Panc1 (cell line): ENCODE measurements around the gene SLC25A45. TPM values are rescaled to one million over a fixed set of nuclear protein-coding genes. Genes with fewer than 3 reads are reported as not detected.

ENCODE experiments used
- ATAC-seq: fragments of 200-7000 bp; cut with Tn5 transposase; 2 replicates; pipeline ENCODE4 v1.9.1; 2020; ENCODE audit warnings: mild to moderate bottlenecking, moderate library complexity
- BruUV-seq: library from RNA; stranded (reverse); fragments of 400-500 nt; replicated peaks from 2 replicates; lab custom pipeline; 2021; lab: Mats Ljungman, UMichigan
- CTCF ChIA-PET: fragments of 300-600 bp; sonication (Branson Sonifier 250); formaldehyde crosslinking; loops from one replicate; lab custom pipeline; 2022; ENCODE audit warnings: antibody characterized with exemption; lab: Charles Lee
- POLR2A ChIA-PET: fragments of 300-600 bp; sonication (Branson Sonifier 250); formaldehyde crosslinking; loops from one replicate; lab custom pipeline; 2022; ENCODE audit warnings: antibody characterized with exemption; lab: Charles Lee
- DNase-seq: peaks from one replicate; pipeline ENCODE4 v3.0.0-alpha.2; 2010; ENCODE audit warnings: low read depth, low spot score
- H3K27ac ChIP-seq: 2 replicates; pipeline ENCODE4 v1.5.1; 2011; ENCODE audit warnings: mild to moderate bottlenecking, low read length, inconsistent platforms
- H3K27me3 ChIP-seq: fragments of 200-500 bp; sonication (Bioruptor generic); 2 replicates; pipeline ENCODE4 v1.6.0; 2014; ENCODE audit warnings: low read length, inconsistent platforms; ENCODE audit not compliant: control insufficient read depth, insufficient read depth
- H3K36me3 ChIP-seq: fragments of 200-500 bp; sonication (Bioruptor generic); 2 replicates; pipeline ENCODE4 v1.5.1; 2014; ENCODE audit warnings: inconsistent platforms, mild to moderate bottlenecking, low read length, moderate library complexity; ENCODE audit not compliant: control insufficient read depth, insufficient read depth
- H3K4me1 ChIP-seq: 2 replicates; pipeline ENCODE4 v1.5.1; 2011; ENCODE audit warnings: inconsistent platforms, mild to moderate bottlenecking, low read length, moderate library complexity; ENCODE audit not compliant: control insufficient read depth, insufficient read depth
- H3K4me3 ChIP-seq, 2 experiments: 2 replicates each; pipeline ENCODE4 v1.5.1; 2011 to 2012; ENCODE audit warnings: low read depth in 2 of 2, low read length in 2 of 2, mild to moderate bottlenecking in 2 of 2, inconsistent platforms in 1 of 2, moderate library complexity in 1 of 2
- H3K9me3 ChIP-seq: fragments of 200-500 bp; sonication (Bioruptor generic); 2 replicates; pipeline ENCODE4 v1.5.1; 2014; ENCODE audit warnings: low read depth, mild to moderate bottlenecking, inconsistent platforms, low read length, moderate library complexity; ENCODE audit not compliant: control insufficient read depth, insufficient read depth
- CTCF ChIP-seq: fragments of 450-650 bp; IDR thresholded peaks from 2 replicates; pipeline ENCODE4 v1.5.1; 2017; ENCODE audit warnings: mild to moderate bottlenecking
- POLR2AphosphoS5 ChIP-seq: IDR thresholded peaks from 2 replicates; pipeline ENCODE4 v1.6.1; 2012; ENCODE audit warnings: mild to moderate bottlenecking, low read depth, low read length, moderate library complexity
- SIN3A ChIP-seq: IDR thresholded peaks from 2 replicates; pipeline ENCODE4 v1.6.1; 2012; ENCODE audit warnings: low read depth, mild to moderate bottlenecking, low read length, moderate library complexity, borderline replicate concordance; ENCODE audit not compliant: insufficient read depth
- TCF7L2 ChIP-seq: IDR thresholded peaks from 2 replicates; pipeline ENCODE4 v1.6.1; 2011; ENCODE audit warnings: mild to moderate bottlenecking, low read depth, low read length, inconsistent platforms
- in situ Hi-C: cut with HindIII; loops from 2 replicates; pipeline ENCODE4 v1.10.0; 2016; ENCODE audit warnings: low sequenced_read_pairs, low pct_unique_long_range_greater_than_20kb
- intact Hi-C: fragments of 100-400 bp; cut with micrococcal nuclease; formaldehyde crosslinking; loops from one replicate; pipeline ENCODE4 v1.10.0; 2022; ENCODE audit not compliant: unreplicated experiment
- total RNA-seq: library from RNA; stranded (reverse); gene quantifications from one replicate; pipeline ENCODE4 v1.2.1, GENCODE V29; 2021; ENCODE audit not compliant: unreplicated experiment
- TF ChIP-seq, protein P1 (sequence below), 2 experiments: IDR thresholded peaks; 2 replicates each; pipeline ENCODE4 v1.6.1; 2011 to 2012; ENCODE audit warnings: low read depth in 2 of 2, control low read depth in 1 of 2, low read length in 1 of 2, mild to moderate bottlenecking in 1 of 2, moderate library complexity in 1 of 2; ENCODE audit not compliant: insufficient read depth in 1 of 2

The SLC25A45 gene
- total RNA-seq, 1 experiment from 2014 or later = 9.8 TPM

- Histone ChIP-seq H3K4me1 (peaks cover 7% of the 10 kb centered on the region), H3K36me3 (no peaks in the 10 kb centered on the region), H3K4me3 (no peak overlapping the region), H3K27me3 (no peaks in the 10 kb centered on the region), H3K9me3 (no peaks in the 10 kb centered on the region), H3K27ac (no peak overlapping the region)
- BruUV-seq = no TSS peak
- CTCF ChIA-PET = no interaction called here
- intact Hi-C loops = no loop called here
- no peak for DNase-seq
- in situ Hi-C loops = no loop called here
- no peak for ATAC-seq
- TF ChIP-seq SIN3A (no peak), CTCF (no peak), POLR2AphosphoS5 (no peak), TCF7L2 (no peak)
- TF ChIP-seq, protein P1, sequence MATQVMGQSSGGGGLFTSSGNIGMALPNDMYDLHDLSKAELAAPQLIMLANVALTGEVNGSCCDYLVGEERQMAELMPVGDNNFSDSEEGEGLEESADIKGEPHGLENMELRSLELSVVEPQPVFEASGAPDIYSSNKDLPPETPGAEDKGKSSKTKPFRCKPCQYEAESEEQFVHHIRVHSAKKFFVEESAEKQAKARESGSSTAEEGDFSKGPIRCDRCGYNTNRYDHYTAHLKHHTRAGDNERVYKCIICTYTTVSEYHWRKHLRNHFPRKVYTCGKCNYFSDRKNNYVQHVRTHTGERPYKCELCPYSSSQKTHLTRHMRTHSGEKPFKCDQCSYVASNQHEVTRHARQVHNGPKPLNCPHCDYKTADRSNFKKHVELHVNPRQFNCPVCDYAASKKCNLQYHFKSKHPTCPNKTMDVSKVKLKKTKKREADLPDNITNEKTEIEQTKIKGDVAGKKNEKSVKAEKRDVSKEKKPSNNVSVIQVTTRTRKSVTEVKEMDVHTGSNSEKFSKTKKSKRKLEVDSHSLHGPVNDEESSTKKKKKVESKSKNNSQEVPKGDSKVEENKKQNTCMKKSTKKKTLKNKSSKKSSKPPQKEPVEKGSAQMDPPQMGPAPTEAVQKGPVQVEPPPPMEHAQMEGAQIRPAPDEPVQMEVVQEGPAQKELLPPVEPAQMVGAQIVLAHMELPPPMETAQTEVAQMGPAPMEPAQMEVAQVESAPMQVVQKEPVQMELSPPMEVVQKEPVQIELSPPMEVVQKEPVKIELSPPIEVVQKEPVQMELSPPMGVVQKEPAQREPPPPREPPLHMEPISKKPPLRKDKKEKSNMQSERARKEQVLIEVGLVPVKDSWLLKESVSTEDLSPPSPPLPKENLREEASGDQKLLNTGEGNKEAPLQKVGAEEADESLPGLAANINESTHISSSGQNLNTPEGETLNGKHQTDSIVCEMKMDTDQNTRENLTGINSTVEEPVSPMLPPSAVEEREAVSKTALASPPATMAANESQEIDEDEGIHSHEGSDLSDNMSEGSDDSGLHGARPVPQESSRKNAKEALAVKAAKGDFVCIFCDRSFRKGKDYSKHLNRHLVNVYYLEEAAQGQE (IDR thresholded peaks at IDR 0.05; ENCODE audit: insufficient read depth in 1 of 2, low read depth in 2 of 2, low read length in 1 of 2) = no peak
- POLR2A ChIA-PET = interaction anchor here (0.6 kb wide), 1 partner anchor 131 kb away, joined by 3 read pairs; no protein-coding TSS in a partner anchor
Observed at GRCh38 chr11:65362320-65362931, 20.0 kb downstream of the SLC25A45 start.

GRCh38 chr11:65357856-65358356 lies 24.5 kb downstream of the SLC25A45 start:
- Histone ChIP-seq H3K4me3 (no peak overlapping the region), H3K36me3 (peaks cover 2% of the 10 kb centered on the region; the same call in 1 of the 2 replicates), H3K27me3 (no peaks in the 10 kb centered on the region), H3K9me3 (no peaks in the 10 kb centered on the region), H3K4me1 (peaks cover 5% of the 10 kb centered on the region; the same call in 1 of the 2 replicates), H3K27ac (no peak overlapping the region)
- intact Hi-C loops (no loop called here), in situ Hi-C loops (no loop called here)
- ChIA-PET CTCF (no interaction called here), POLR2A (interaction anchor here (0.5 kb wide), 1 partner anchor 151 kb away, joined by 7 read pairs; no protein-coding TSS in a partner anchor)
- DNase-seq = no peak
- no peak for ATAC-seq
- BruUV-seq = no TSS peak
- no peak for TF ChIP-seq POLR2AphosphoS5
- TF ChIP-seq, protein P1 (IDR thresholded peaks at IDR 0.05; ENCODE audit: insufficient read depth in 1 of 2, low read depth in 2 of 2, low read length in 1 of 2) = no peak
- TF ChIP-seq CTCF = no peak
- no peak for TF ChIP-seq SIN3A
- TF ChIP-seq TCF7L2 = no peak
